GM12801 (cell line): ENCODE measurements around the gene RUNX2.

ENCODE experiments used
- CTCF ChIP-seq: IDR thresholded peaks from one replicate; pipeline ENCODE4 v1.5.1; 2011; ENCODE audit warnings: control low read depth; ENCODE audit not compliant: insufficient read length; ENCODE audit errors: extremely low read depth

The RUNX2 gene

GRCh38 chr6:45438151-45438550 is 110.0 kb downstream of the RUNX2 start:
- TF ChIP-seq CTCF, result no peak

- TF ChIP-seq CTCF, result no peak
Observed at GRCh38 chr6:45438849-45439406, 110.8 kb downstream of the RUNX2 start.

GRCh38 chr6:45439459-45439858 is 111.3 kb downstream of the RUNX2 start:
- TF ChIP-seq CTCF, result no peak

GRCh38 chr6:45439861-45440388 is 111.8 kb downstream of the RUNX2 start:
- no peak for TF ChIP-seq CTCF

GRCh38 chr6:45441851-45442453 is 113.8 kb downstream of the RUNX2 start:
- TF ChIP-seq CTCF, result no peak

- no peak for TF ChIP-seq CTCF
Observed at GRCh38 chr6:45442716-45443115, 114.6 kb downstream of the RUNX2 start.

GRCh38 chr6:45445364-45445748 is 117.2 kb downstream of the RUNX2 start:
- no peak for TF ChIP-seq CTCF
